ENCODE data around the gene SOS1.

SOS1 gene

GRCh38 chr2:39017334-39017733, 103.5 kb downstream of the SOS1 start:
- Histone ChIP-seq H2AFZ (ENCODE audit: low read depth) (no peak overlapping the region), H3K4me3 (IDR thresholded peaks at IDR 0.05; ENCODE audit: insufficient read depth, low read depth, low read length) (no peak overlapping the region), H3K4me2 (no peak overlapping the region), H3K9ac (no peak overlapping the region), H3K4me1 (ENCODE audit: low read depth, poor library complexity, severe bottlenecking) (no peaks in the 10 kb centered on the region), H4K20me1 (ENCODE audit: insufficient read depth) (no peaks in the 10 kb centered on the region), H3K27ac (no peak overlapping the region), H3K79me2 (ENCODE audit: insufficient read depth, low read depth) (no peaks in the 10 kb centered on the region), H3K36me3 (ENCODE audit: insufficient read depth) (no peaks in the 10 kb centered on the region), H3K27me3 (ENCODE audit: insufficient read depth, low read depth) (no peaks in the 10 kb centered on the region)
- no peak for TF ChIP-seq CTCF (conservative IDR thresholded peaks at IDR 0.05; ENCODE audit: low read depth, low read length)

GRCh38 chr2:39015424-39015823, 105.4 kb downstream of the SOS1 start:
- H3K27me3 ChIP-seq (ENCODE audit: insufficient read depth, low read depth): no peaks in the 10 kb centered on the region
- H3K36me3 ChIP-seq (ENCODE audit: insufficient read depth): no peaks in the 10 kb centered on the region; the same call in 1 of the 2 replicates
- H3K4me1 ChIP-seq (ENCODE audit: low read depth, poor library complexity, severe bottlenecking): no peaks in the 10 kb centered on the region
- TF ChIP-seq CTCF (conservative IDR thresholded peaks at IDR 0.05; ENCODE audit: low read depth, low read length): no peak
- no peak overlapping the region for H3K27ac ChIP-seq
- H3K4me2 ChIP-seq: no peak overlapping the region
- no peak overlapping the region for H3K4me3 ChIP-seq (IDR thresholded peaks at IDR 0.05; ENCODE audit: insufficient read depth, low read depth, low read length)
- H2AFZ ChIP-seq (ENCODE audit: low read depth): no peak overlapping the region
- H3K9ac ChIP-seq: no peak overlapping the region
- no peaks in the 10 kb centered on the region for H3K79me2 ChIP-seq (ENCODE audit: insufficient read depth, low read depth)
- no peaks in the 10 kb centered on the region for H4K20me1 ChIP-seq (ENCODE audit: insufficient read depth)

GRCh38 chr2:39013871-39014270, 107.0 kb downstream of the SOS1 start:
- no peaks in the 10 kb centered on the region for H3K79me2 ChIP-seq (ENCODE audit: insufficient read depth, low read depth)
- TF ChIP-seq CTCF (conservative IDR thresholded peaks at IDR 0.05; ENCODE audit: low read depth, low read length): no peak
- no peak overlapping the region for H3K9ac ChIP-seq
- no peak overlapping the region for H3K27ac ChIP-seq
- no peak overlapping the region for H3K4me2 ChIP-seq
- no peaks in the 10 kb centered on the region for H3K27me3 ChIP-seq (ENCODE audit: insufficient read depth, low read depth)
- no peaks in the 10 kb centered on the region; the same call in 1 of the 2 replicates for H3K36me3 ChIP-seq (ENCODE audit: insufficient read depth)
- no peak overlapping the region for H2AFZ ChIP-seq (ENCODE audit: low read depth)
- no peaks in the 10 kb centered on the region for H4K20me1 ChIP-seq (ENCODE audit: insufficient read depth)
- H3K4me1 ChIP-seq (ENCODE audit: low read depth, poor library complexity, severe bottlenecking): peaks cover 10% of the 10 kb centered on the region
- no peak overlapping the region for H3K4me3 ChIP-seq (IDR thresholded peaks at IDR 0.05; ENCODE audit: insufficient read depth, low read depth, low read length)

GRCh38 chr2:39008665-39009064, 112.2 kb downstream of the SOS1 start:
- H2AFZ ChIP-seq (ENCODE audit: low read depth): no peak overlapping the region
- no peak overlapping the region for H3K4me2 ChIP-seq
- H3K36me3 ChIP-seq (ENCODE audit: insufficient read depth): peaks cover 4% of the 10 kb centered on the region; the same call in 1 of the 2 replicates
- H3K27me3 ChIP-seq (ENCODE audit: insufficient read depth, low read depth): no peaks in the 10 kb centered on the region
- no peaks in the 10 kb centered on the region for H3K79me2 ChIP-seq (ENCODE audit: insufficient read depth, low read depth)
- no peak overlapping the region for H3K4me3 ChIP-seq (IDR thresholded peaks at IDR 0.05; ENCODE audit: insufficient read depth, low read depth, low read length)
- no peak overlapping the region for H3K27ac ChIP-seq
- peaks cover 15% of the 10 kb centered on the region for H3K4me1 ChIP-seq (ENCODE audit: low read depth, poor library complexity, severe bottlenecking)
- H4K20me1 ChIP-seq (ENCODE audit: insufficient read depth): no peaks in the 10 kb centered on the region
- no peak overlapping the region for H3K9ac ChIP-seq
- no peak for TF ChIP-seq CTCF (conservative IDR thresholded peaks at IDR 0.05; ENCODE audit: low read depth, low read length)

Data from KMS-11 (cell line).